ENCODE data around the gene HIPK4.
"Not testable (repeated sequence)": the region's sequence is repeated elsewhere in the genome, so short reads cannot be mapped to it uniquely, and the experiment has no call there.

The HIPK4 gene

DNA sequence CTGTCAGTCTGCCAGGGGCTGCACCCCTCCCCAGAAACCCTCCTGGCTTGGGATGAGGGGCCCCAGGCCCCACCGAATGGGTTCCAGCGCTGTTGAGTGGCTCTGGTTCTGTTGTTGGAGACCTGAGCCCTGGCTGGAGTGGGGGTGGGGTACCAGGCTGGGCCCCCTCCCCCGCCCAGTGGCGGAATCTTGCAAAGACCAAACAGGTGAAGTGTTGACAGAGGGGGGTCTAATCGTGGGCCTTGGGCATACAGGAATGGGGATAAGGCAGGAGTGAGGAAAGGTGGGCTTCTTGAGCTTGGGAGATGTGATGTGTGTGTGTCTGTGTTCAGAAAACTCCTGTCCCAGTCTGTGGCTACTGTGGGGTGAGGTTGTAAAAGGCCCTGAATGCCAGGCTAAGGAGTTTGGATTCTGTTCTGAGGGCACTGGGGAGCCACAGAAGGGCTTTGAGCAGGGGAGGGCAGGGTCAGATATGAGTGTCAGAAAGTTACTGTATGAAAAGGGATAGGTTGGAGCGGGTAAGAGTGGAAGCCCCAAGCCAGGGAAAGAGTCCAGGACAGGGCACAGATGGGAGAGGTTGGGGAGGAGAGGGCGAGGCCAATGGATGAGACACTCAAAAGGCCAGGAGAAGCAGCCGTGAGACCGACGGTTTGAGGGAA lies at the start of gene HIPK4:
Gene HIPK4 (minus strand): TSS at position 98 of the 659 bp plus-strand sequence. CDS start 279 bp downstream, outside the sequence.
- Histone ChIP-seq H3K27me3 (ENCODE audit: insufficient read depth, poor library complexity, severe bottlenecking) (no peaks in the 10 kb centered on the region), H3K9me3 (ENCODE audit: severe bottlenecking) (no peaks in the 10 kb centered on the region), H3K36me3 (ENCODE audit: low read depth) (no peaks in the 10 kb centered on the region), H3K4me3 (ENCODE audit: severe bottlenecking) (no peak within 1 kb of the TSS), H3K4me1 (ENCODE audit: insufficient read depth, poor library complexity, severe bottlenecking) (peaks cover 8% of the 10 kb centered on the region), H3K27ac (ENCODE audit: poor library complexity, severe bottlenecking) (no peak within 1 kb of the TSS)
- ATAC-seq (ENCODE audit: low read depth) (no peak), DNase-seq (ENCODE audit: low spot score) (no peak)
- TF ChIP-seq, protein P1, sequence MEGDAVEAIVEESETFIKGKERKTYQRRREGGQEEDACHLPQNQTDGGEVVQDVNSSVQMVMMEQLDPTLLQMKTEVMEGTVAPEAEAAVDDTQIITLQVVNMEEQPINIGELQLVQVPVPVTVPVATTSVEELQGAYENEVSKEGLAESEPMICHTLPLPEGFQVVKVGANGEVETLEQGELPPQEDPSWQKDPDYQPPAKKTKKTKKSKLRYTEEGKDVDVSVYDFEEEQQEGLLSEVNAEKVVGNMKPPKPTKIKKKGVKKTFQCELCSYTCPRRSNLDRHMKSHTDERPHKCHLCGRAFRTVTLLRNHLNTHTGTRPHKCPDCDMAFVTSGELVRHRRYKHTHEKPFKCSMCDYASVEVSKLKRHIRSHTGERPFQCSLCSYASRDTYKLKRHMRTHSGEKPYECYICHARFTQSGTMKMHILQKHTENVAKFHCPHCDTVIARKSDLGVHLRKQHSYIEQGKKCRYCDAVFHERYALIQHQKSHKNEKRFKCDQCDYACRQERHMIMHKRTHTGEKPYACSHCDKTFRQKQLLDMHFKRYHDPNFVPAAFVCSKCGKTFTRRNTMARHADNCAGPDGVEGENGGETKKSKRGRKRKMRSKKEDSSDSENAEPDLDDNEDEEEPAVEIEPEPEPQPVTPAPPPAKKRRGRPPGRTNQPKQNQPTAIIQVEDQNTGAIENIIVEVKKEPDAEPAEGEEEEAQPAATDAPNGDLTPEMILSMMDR (IDR thresholded peaks at IDR 0.05; ENCODE audit: poor library complexity, severe bottlenecking): no peak

DNA sequence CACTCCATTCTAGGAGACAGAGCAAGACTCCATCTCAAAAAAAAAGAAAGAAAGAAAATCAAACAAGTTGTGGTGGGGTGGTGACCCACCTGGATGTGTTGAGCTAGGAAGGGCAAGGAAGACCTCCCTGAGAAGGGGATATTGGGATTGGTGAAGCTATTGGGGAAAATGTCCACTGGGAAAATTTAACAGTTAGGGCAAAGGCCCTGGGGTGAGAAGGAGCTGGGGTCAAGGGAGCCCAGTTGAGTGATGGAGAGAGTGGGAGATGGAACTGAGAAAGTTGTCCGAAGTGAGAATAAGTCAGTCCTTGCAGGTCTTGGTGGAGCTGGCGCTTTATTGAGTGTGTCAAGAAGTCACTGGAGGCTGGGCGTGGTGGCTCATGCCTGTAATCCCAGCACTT lies 48.3 kb upstream of the HIPK4 start:
- Histone ChIP-seq H3K9me3 (ENCODE audit: severe bottlenecking) (no peaks in the 10 kb centered on the region), H3K27me3 (ENCODE audit: insufficient read depth, poor library complexity, severe bottlenecking) (no peaks in the 10 kb centered on the region), H3K27ac (ENCODE audit: poor library complexity, severe bottlenecking) (no peak overlapping the region), H3K36me3 (ENCODE audit: low read depth) (peaks cover 26% of the 10 kb centered on the region), H3K4me3 (ENCODE audit: severe bottlenecking) (no peak overlapping the region), H3K4me1 (ENCODE audit: insufficient read depth, poor library complexity, severe bottlenecking) (peaks cover 9% of the 10 kb centered on the region)
- DNase-seq (ENCODE audit: low spot score) (no peak), ATAC-seq (ENCODE audit: low read depth) (no peak)
- TF ChIP-seq, protein P1 (IDR thresholded peaks at IDR 0.05; ENCODE audit: poor library complexity, severe bottlenecking): no peak

DNA sequence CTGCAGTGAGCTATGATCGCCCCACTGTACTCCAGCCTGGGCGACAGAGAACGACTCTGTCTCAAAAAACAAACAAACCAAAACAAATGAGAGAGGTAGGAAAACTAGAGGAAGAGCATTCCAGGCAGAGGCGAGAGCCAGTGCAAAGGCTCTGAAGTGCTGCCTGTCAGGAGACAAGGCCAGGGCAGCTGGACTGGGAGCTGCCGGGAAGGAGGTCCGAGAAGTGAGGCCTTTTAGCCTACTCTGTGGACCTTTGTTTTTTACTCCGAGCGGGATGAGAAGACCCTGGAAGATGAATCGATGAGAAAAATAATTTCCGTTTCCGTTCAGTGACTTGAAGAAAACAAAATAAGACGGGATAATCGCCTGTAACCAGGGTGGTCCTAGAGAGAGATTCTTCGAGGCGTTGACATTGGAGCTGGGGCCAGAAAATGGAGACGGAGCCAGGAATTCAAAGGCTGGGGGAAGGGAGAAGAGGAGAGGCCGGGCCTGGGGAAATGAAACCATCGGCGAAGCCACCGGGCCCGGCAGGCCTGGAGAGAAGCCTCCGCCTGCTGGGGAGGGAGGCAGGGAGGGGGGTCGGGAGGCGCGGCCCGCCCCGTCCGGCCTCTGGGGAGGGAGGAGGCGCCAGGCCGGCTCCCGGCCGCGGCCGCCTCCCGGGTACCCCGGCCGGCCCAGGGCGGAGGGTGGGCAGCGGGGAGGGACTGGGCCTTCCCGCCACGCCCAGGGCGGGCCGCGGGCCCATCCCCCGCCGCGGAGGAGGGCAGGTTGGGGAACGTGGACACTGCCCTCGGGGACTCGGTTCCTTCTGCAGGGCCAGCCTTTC lies 43.6 kb upstream of the HIPK4 start:
- H3K9me3 ChIP-seq (ENCODE audit: severe bottlenecking): no peaks in the 10 kb centered on the region
- no peaks in the 10 kb centered on the region for H3K27me3 ChIP-seq (ENCODE audit: insufficient read depth, poor library complexity, severe bottlenecking)
- no peaks in the 10 kb centered on the region for H3K36me3 ChIP-seq (ENCODE audit: low read depth)
- peak; percentile 86 for DNase-seq (ENCODE audit: low spot score)
- ATAC-seq (ENCODE audit: low read depth): peak; percentile 94
- H3K27ac ChIP-seq (ENCODE audit: poor library complexity, severe bottlenecking): peak overlapping the region; percentile 79
- H3K4me1 ChIP-seq (ENCODE audit: insufficient read depth, poor library complexity, severe bottlenecking): peaks cover 14% of the 10 kb centered on the region
- H3K4me3 ChIP-seq (ENCODE audit: severe bottlenecking): peak overlapping the region; percentile 25
- TF ChIP-seq, protein P1 (IDR thresholded peaks at IDR 0.05; ENCODE audit: poor library complexity, severe bottlenecking): no peak

- H3K36me3 ChIP-seq (ENCODE audit: low read depth); H3K9me3 ChIP-seq (ENCODE audit: severe bottlenecking); H3K4me3 ChIP-seq (ENCODE audit: severe bottlenecking); DNase-seq (ENCODE audit: low spot score); H3K27me3 ChIP-seq (ENCODE audit: insufficient read depth, poor library complexity, severe bottlenecking); ATAC-seq (ENCODE audit: low read depth): not testable (repeated sequence)
- Histone ChIP-seq H3K27ac (ENCODE audit: poor library complexity, severe bottlenecking) (peak overlapping the region; percentile 79), H3K4me1 (ENCODE audit: insufficient read depth, poor library complexity, severe bottlenecking) (peaks cover 14% of the 10 kb centered on the region)
Observed at GRCh38 chr19:40432760-40433159, 42.8 kb upstream of the HIPK4 start.

GRCh38 chr19:40431698-40432097 lies 41.7 kb upstream of the HIPK4 start:
- no peak overlapping the region for H3K27ac ChIP-seq (ENCODE audit: poor library complexity, severe bottlenecking)
- TF ChIP-seq, protein P1 (IDR thresholded peaks at IDR 0.05; ENCODE audit: poor library complexity, severe bottlenecking): no peak
- H3K4me3 ChIP-seq (ENCODE audit: severe bottlenecking): no peak overlapping the region
- peaks cover 14% of the 10 kb centered on the region for H3K4me1 ChIP-seq (ENCODE audit: insufficient read depth, poor library complexity, severe bottlenecking)
- ATAC-seq (ENCODE audit: low read depth) (no peak), DNase-seq (ENCODE audit: low spot score) (no peak)
- H3K36me3 ChIP-seq (ENCODE audit: low read depth): no peaks in the 10 kb centered on the region
- H3K27me3 ChIP-seq (ENCODE audit: insufficient read depth, poor library complexity, severe bottlenecking): no peaks in the 10 kb centered on the region
- no peaks in the 10 kb centered on the region for H3K9me3 ChIP-seq (ENCODE audit: severe bottlenecking)

- not testable (repeated sequence) for H3K9me3 ChIP-seq (ENCODE audit: severe bottlenecking); H3K27me3 ChIP-seq (ENCODE audit: insufficient read depth, poor library complexity, severe bottlenecking); DNase-seq (ENCODE audit: low spot score); ATAC-seq (ENCODE audit: low read depth); H3K4me3 ChIP-seq (ENCODE audit: severe bottlenecking); H3K27ac ChIP-seq (ENCODE audit: poor library complexity, severe bottlenecking); H3K36me3 ChIP-seq (ENCODE audit: low read depth)
- peaks cover 14% of the 10 kb centered on the region for H3K4me1 ChIP-seq (ENCODE audit: insufficient read depth, poor library complexity, severe bottlenecking)
Observed at GRCh38 chr19:40430242-40430641, 40.3 kb upstream of the HIPK4 start.

DNA sequence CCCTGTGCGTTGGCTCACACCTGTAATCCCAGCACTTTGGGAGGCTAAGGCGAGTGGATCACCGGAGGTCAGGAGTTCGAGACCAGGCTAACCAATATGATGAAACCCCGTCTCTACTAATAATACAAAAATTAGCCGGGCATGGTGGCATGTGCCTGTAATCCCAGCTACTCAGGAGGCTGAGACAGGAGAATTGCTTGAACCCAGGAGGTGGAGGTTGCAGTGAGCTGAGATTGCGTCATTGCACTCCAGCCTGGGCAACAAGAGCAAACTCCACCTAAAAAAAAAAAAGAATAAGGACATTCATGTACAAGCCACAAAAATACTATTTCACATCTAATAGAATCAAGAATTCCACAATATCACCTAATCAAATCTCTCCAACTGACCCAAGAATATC lies 38.2 kb upstream of the HIPK4 start:
- not testable (repeated sequence) for H3K27me3 ChIP-seq (ENCODE audit: insufficient read depth, poor library complexity, severe bottlenecking); DNase-seq (ENCODE audit: low spot score); H3K36me3 ChIP-seq (ENCODE audit: low read depth); H3K27ac ChIP-seq (ENCODE audit: poor library complexity, severe bottlenecking); H3K9me3 ChIP-seq (ENCODE audit: severe bottlenecking); H3K4me3 ChIP-seq (ENCODE audit: severe bottlenecking); ATAC-seq (ENCODE audit: low read depth)
- H3K4me1 ChIP-seq (ENCODE audit: insufficient read depth, poor library complexity, severe bottlenecking): peaks cover 14% of the 10 kb centered on the region
